Measurements from ENCODE around the gene SNAI1.

SNAI1 gene

DNA sequence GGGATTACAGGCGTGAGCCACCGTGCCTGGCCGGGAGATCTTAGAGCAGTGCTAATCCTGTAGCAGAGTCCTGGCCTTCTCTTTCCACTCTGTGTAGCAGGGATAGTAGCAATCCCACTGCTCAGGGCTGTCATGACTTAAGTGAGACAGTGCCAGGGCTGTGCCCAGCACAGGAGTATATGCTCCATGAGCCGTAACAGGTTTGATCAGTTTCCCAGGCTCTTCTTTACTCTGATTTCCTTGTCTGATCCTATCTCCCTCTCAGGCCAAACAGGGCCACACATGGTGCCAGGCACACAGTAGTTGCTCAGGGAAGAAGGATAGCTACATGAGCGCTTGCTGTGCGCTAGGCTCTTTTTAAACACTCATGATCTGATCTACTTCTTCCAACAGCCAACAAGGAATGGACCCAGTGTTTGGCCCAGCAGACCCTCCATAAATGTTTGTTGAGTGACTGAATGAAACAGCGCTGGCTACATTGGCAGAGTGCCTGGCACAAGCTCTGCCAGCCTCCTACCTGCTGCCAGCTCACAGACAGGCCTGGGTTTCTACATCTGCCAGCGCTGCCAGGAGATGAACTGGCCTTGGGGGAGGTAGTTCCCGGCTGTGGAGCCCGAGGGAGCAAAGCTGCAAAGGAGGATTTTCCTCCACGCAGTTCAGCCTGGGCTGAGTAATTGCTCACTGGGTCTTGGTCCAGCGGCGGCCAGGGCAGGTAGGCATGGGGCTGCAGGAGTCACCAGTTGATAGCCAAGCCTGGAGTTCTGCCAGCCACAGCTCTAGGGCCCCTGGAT lies 36.9 kb downstream of the SNAI1 start:
- H3K4me1 ChIP-seq (ENCODE audit: insufficient read depth, low read length): no peaks in the 10 kb centered on the region
- H3K79me2 ChIP-seq (ENCODE audit: insufficient read depth, low read length): no peaks in the 10 kb centered on the region
- no peak overlapping the region for H2AFZ ChIP-seq (ENCODE audit: low read depth, low read length)
- H4K20me1 ChIP-seq (ENCODE audit: insufficient read depth, low read length): peaks cover 4% of the 10 kb centered on the region; the same call in 1 of the 2 replicates
- no peaks in the 10 kb centered on the region for H3K36me3 ChIP-seq (ENCODE audit: insufficient read depth, low read length)
- DNase-seq: no peak
- no peaks in the 10 kb centered on the region for H3K9me3 ChIP-seq (ENCODE audit: insufficient read depth, low read length, severe bottlenecking)
- no peak for ATAC-seq (ENCODE audit: insufficient read depth, low read depth)
- no peak overlapping the region for H3K4me2 ChIP-seq (ENCODE audit: insufficient read depth, low read length)
- TF ChIP-seq, protein P1, sequence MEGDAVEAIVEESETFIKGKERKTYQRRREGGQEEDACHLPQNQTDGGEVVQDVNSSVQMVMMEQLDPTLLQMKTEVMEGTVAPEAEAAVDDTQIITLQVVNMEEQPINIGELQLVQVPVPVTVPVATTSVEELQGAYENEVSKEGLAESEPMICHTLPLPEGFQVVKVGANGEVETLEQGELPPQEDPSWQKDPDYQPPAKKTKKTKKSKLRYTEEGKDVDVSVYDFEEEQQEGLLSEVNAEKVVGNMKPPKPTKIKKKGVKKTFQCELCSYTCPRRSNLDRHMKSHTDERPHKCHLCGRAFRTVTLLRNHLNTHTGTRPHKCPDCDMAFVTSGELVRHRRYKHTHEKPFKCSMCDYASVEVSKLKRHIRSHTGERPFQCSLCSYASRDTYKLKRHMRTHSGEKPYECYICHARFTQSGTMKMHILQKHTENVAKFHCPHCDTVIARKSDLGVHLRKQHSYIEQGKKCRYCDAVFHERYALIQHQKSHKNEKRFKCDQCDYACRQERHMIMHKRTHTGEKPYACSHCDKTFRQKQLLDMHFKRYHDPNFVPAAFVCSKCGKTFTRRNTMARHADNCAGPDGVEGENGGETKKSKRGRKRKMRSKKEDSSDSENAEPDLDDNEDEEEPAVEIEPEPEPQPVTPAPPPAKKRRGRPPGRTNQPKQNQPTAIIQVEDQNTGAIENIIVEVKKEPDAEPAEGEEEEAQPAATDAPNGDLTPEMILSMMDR (IDR thresholded peaks at IDR 0.05; ENCODE audit: borderline replicate concordance, extremely low read depth, low read length, poor library complexity, severe bottlenecking): no peak
- no peak for TF ChIP-seq EZH2 (IDR thresholded peaks at IDR 0.05; ENCODE audit: borderline replicate concordance, low read depth, low read length, severe bottlenecking)
- H3K27ac ChIP-seq (ENCODE audit: low read length): no peak overlapping the region
- no peak overlapping the region for H3K9ac ChIP-seq (ENCODE audit: low read depth, low read length)
- no peaks in the 10 kb centered on the region for H3K27me3 ChIP-seq (ENCODE audit: insufficient read depth, low read length, poor library complexity)
- no peak overlapping the region for H3K4me3 ChIP-seq (ENCODE audit: low read depth in 1 of 2, low read length in 2 of 2)

DNA sequence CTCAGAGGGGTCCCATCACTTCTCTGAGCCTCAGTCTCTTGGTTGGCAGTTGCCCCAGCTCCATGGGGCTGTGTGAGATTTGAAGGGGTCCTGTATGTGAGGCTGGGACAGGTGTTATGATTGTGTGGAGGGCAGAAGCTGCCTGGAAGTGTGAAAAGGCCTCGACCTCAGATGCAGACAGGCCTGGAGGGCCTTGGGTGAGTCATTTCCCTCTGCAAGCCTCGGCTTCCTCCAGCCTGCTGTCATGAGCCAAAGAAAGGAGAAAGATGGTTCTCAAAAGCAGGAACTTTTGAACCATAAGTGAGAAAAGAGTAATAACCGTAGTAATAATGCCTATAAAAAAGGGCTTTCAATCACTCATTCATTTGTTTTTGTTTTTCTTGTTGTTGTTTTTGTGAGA lies 37.5 kb downstream of the SNAI1 start:
- Histone ChIP-seq H3K9me3 (ENCODE audit: insufficient read depth, low read length, severe bottlenecking) (no peaks in the 10 kb centered on the region), H3K4me2 (ENCODE audit: insufficient read depth, low read length) (no peak overlapping the region), H2AFZ (ENCODE audit: low read depth, low read length) (no peak overlapping the region), H3K36me3 (ENCODE audit: insufficient read depth, low read length) (no peaks in the 10 kb centered on the region), H3K4me1 (ENCODE audit: insufficient read depth, low read length) (no peaks in the 10 kb centered on the region), H3K79me2 (ENCODE audit: insufficient read depth, low read length) (no peaks in the 10 kb centered on the region), H4K20me1 (ENCODE audit: insufficient read depth, low read length) (peaks cover 4% of the 10 kb centered on the region; the same call in 1 of the 2 replicates), H3K27ac (ENCODE audit: low read length) (no peak overlapping the region), H3K27me3 (ENCODE audit: insufficient read depth, low read length, poor library complexity) (no peaks in the 10 kb centered on the region), H3K9ac (ENCODE audit: low read depth, low read length) (no peak overlapping the region), H3K4me3 (ENCODE audit: low read depth in 1 of 2, low read length in 2 of 2) (no peak overlapping the region)
- DNase-seq (no peak), ATAC-seq (ENCODE audit: insufficient read depth, low read depth) (no peak; the same call in 2 of the 3 replicates)
- TF ChIP-seq, protein P1 (IDR thresholded peaks at IDR 0.05; ENCODE audit: borderline replicate concordance, extremely low read depth, low read length, poor library complexity, severe bottlenecking): no peak
- no peak for TF ChIP-seq EZH2 (IDR thresholded peaks at IDR 0.05; ENCODE audit: borderline replicate concordance, low read depth, low read length, severe bottlenecking)

DNA sequence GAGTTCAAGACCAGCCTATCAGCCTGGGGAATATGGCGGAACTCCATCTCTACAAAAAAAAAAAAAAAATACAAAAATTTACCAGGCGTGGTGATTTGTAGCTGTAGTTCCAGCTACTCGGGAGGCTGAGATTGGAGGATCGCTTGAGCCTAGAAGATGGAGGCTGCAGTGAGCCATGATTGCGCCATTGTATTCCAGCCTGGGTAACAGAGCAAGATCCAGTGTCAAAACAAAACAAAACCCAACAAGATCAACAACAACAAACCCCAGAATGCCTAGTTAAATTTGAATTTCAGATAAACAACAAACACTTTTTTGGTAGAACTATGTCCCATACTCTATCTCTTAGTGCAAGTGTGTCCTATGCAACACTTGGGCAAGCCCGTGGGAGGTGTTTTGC lies 39.9 kb downstream of the SNAI1 start:
- TF ChIP-seq, protein P1 (IDR thresholded peaks at IDR 0.05; ENCODE audit: borderline replicate concordance, extremely low read depth, low read length, poor library complexity, severe bottlenecking): no peak
- TF ChIP-seq EZH2 (IDR thresholded peaks at IDR 0.05; ENCODE audit: borderline replicate concordance, low read depth, low read length, severe bottlenecking): no peak
- no peak overlapping the region for H3K4me3 ChIP-seq (ENCODE audit: low read depth in 1 of 2, low read length in 2 of 2)
- H3K27me3 ChIP-seq (ENCODE audit: insufficient read depth, low read length, poor library complexity): no peaks in the 10 kb centered on the region
- no peaks in the 10 kb centered on the region for H3K36me3 ChIP-seq (ENCODE audit: insufficient read depth, low read length)
- H3K9me3 ChIP-seq (ENCODE audit: insufficient read depth, low read length, severe bottlenecking): no peaks in the 10 kb centered on the region
- ATAC-seq (ENCODE audit: insufficient read depth, low read depth): no peak
- H3K27ac ChIP-seq (ENCODE audit: low read length): no peak overlapping the region
- H4K20me1 ChIP-seq (ENCODE audit: insufficient read depth, low read length): peaks cover 4% of the 10 kb centered on the region; the same call in 1 of the 2 replicates
- H3K79me2 ChIP-seq (ENCODE audit: insufficient read depth, low read length): no peaks in the 10 kb centered on the region
- H3K4me1 ChIP-seq (ENCODE audit: insufficient read depth, low read length): no peaks in the 10 kb centered on the region
- H2AFZ ChIP-seq (ENCODE audit: low read depth, low read length): no peak overlapping the region
- H3K4me2 ChIP-seq (ENCODE audit: insufficient read depth, low read length): no peak overlapping the region
- H3K9ac ChIP-seq (ENCODE audit: low read depth, low read length): no peak overlapping the region
- DNase-seq: no peak

Measured in DND-41 (cell line).